ENCODE results near the gene ZNF268.

Gene ZNF268

DNA sequence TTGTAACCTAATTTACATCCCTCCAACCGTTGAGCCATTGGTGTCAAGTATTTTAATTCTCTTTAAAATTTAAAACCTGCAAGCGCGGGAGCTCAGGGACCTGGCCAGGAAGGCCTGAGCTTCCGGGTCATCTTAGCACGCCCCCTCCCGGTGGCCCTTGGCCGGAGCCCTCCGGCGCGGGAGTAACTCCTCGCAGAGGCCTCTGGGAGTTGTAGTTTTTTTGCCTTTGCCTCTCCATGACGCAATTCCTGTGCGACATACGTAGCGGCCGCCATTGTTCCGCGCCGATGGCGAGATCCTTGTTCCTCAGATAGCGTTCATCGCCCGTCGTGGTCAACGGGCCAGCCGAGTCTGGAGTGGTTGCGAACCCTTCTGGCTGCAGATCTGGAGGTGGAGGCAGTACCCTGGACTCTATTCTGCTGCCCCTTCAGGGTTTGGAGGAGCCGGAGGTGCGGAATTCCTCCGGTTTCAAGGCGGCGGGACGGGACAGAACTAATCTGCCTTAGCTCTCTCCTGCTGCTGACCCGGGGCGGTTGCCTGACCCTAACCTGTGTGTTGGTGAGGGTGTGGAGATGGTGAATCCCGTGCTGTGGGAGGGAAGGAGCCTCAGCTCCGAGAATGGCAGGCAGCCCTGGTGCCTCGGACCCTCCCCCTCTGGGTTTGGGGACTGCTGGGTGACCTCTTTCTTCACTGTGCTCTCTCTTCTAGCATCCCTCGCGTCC lies at the start of gene ZNF268:
Gene ZNF268, plus strand, starts transcription at position 258 of the 722 bp plus-strand sequence. CDS start 503 bp downstream, outside the sequence.
- DNase-seq, result peak; percentile 91 to 97

DNA sequence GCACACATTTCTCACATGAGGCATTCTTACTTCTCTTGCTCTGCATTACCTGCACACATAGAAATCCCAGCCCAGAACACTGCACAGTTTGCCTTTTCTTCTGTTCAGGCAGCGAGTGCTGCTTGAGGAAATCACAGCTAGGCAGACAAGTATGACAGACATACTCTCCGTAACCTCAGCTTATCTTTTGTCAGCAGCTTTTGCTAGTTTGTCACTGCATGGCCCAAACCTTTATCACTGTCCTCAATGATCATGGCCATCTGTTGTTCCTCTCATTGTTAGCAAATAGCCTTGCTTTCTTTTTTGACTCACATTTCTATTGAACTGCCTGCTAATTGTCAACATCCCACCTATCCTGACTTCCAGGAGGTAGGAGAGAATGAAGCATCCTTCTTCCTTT lies 45.5 kb upstream of the ZNF268 start:
- DNase-seq, result no peak

GRCh38 chr12:133145981-133146380 lies 35.3 kb upstream of the ZNF268 start:
- no peak for DNase-seq

GRCh38 chr12:133156125-133156690 lies 25.1 kb upstream of the ZNF268 start:
- no peak for DNase-seq

GRCh38 chr12:133165776-133166175 lies 15.5 kb upstream of the ZNF268 start:
- DNase-seq, result no peak

GRCh38 chr12:133172491-133172890 lies 8.8 kb upstream of the ZNF268 start:
- DNase-seq, result no peak

DNA sequence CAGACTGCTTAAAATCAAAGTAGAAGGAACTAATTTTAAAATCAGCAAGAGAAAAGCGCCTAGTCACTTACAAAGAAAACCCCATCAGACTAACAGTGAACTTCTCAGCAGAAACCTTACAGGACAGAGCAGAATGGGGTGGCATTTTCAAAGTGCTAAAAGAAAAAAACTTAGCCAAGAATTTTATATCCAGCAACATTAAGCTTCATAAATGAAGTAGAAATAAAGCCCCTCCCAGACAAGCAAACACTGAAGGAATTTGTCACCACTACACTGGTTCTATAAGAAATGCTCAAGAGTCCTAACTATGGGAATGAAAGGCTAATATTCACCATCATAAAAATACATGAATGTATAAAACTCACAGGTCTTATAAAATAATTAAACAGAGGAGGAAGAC lies 6.4 kb upstream of the ZNF268 start:
- no peak for DNase-seq

- DNase-seq, result no peak
These were observed 626 bp upstream of the ZNF268 start for GRCh38 chr12:133180669-133181068.

DNA sequence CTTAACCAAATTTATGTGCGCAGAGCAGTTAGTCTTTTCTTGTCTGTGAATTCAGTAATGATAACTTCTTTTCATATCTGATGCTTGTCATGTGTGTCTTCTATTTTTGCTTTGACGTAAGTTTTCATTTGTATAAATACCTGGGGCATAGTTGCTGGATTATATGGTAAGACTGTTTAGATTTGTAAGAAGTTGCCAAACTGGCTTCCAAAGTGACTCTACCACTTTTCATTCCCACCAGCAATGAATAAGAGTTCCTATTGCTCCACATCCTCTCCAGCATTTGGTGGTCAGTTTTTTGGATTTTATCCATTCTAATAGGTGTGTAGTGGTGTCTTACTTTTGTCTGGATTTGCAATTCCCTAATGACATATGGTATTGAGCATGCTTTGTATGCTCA lies 8.9 kb downstream of the ZNF268 start:
- DNase-seq, result no peak

- no peak for DNase-seq
These were observed 11.6 kb downstream of the ZNF268 start for GRCh38 chr12:133192847-133193246.

- no peak for DNase-seq
These were observed 20.6 kb downstream of the ZNF268 start for GRCh38 chr12:133201888-133202287.

- no peak for DNase-seq
These were observed 21.4 kb downstream of the ZNF268 start for GRCh38 chr12:133202493-133203343.

GRCh38 chr12:133203344-133204263 lies 22.3 kb downstream of the ZNF268 start:
- no peak for DNase-seq

GRCh38 chr12:133204264-133204603 lies 22.9 kb downstream of the ZNF268 start:
- no peak for DNase-seq

DNA sequence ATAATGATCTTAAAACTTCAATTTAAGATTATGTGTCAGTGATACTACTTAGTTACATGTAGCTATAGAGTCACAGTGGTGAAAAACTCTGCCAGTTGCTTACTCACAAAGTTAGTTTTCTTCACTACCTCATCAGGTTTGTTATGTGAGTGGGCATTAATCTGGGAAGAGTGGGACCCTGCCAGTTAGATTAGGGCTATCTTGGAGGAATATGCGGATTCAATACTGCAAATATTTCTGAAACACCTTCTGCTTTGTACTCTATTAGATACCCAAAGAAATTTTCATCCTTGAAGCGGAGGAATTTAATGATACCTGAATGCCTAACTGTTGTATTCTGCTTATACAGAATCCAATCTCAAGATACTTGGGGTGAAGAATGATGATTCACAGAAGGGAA lies 25.1 kb downstream of the ZNF268 start:
- no peak for DNase-seq

DNA sequence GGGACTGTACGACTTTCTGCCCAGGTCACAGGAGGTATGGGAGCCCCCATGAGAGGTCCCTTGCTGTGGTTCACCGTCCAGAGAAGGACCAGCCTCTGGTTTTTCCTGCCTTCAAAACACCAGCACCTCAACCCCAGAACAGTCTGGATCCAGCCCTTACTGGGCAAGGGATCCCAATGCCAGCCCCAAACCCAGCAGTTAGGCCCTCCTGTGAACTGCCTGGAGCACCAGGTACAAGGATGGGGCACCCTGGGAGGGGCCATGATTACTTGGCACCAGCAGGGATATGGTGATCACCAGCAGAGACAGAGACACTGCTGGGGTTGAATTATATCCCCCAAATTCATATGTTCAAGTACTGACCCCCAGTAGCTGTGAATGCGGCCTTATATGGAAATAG lies 34.4 kb downstream of the ZNF268 start:
- DNase-seq, result no peak

DNA sequence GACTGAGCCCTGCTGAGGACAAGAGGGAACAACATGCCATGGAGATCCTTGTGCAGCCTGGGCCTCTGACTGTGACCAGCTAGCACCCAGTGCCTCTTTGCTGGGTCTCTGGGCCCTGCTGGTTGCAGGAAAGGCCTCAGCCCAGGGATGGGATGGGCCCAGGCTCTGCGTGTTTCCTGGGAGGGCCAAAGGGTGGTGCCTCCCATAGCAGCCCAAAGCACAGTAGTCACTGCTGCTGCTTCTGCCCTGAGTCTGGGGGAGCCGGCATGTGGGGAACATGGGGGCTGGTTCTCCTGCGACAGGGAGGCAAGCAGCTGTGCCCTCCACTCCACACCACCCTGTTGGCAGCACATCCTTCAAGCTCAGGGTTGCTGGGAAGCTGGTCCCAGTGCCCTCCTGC lies 35.9 kb downstream of the ZNF268 start:
- no peak for DNase-seq

DNA sequence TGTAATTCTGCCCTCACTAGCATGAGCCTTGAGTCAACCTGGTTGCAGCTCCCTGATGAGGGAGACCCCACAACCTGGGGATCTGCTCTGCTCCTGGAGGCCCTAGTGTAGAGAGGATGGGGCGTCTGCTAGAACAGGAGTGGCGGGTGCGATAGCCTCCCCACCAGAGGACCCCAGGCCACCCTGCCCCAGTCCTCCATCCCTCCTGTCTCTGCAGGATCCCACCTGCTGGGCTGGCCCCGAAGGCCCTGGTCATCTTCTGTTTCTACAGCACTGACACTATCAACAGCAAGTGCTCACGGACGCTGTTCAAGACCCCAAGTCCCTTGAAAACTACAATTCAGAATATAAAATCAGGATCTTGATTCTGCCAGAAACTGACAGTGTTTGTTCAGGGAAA lies 39.2 kb downstream of the ZNF268 start:
- no peak for DNase-seq

DNA sequence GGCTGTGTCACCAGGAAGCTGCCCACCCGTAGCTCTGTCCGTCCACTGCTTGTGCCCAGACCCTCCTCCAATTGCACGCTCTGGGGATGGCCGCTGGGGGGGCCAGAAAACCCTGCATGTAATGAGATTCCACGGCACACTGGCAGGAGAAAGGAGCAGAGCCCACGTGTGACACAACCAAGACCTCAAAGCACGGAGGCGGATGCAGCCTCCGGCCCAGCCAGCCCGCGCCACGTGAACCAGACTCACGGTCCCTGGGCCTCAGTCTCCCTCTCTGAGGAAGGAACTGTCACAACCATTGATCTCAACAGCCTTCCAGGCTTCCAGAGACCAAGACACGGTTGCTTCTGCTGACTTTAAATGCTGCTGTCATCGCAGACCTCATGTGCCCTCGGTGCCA lies 39.9 kb downstream of the ZNF268 start:
- DNase-seq, result no peak

DNA sequence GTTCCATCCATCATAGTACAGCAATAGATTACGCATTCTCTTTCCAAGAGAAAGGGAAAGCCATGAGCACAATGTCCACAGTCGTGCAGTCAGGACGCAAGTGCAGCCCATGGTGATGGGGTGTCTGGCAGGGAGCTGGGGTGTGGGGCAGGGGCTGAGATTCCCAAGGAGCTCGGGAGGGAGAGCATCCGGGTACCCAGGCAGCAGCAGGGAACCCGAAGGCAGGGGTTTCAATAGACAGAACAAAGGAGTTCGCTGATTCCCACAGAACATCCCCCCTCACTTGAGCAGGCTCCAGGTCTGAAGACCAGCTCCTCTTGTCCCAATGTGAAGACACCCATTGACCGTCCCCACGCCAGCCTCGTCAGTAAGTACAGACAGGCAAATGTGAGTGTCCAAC lies 40.9 kb downstream of the ZNF268 start:
- DNase-seq, result no peak

GRCh38 chr12:133225527-133225926 lies 44.2 kb downstream of the ZNF268 start:
- no peak for DNase-seq

DNA sequence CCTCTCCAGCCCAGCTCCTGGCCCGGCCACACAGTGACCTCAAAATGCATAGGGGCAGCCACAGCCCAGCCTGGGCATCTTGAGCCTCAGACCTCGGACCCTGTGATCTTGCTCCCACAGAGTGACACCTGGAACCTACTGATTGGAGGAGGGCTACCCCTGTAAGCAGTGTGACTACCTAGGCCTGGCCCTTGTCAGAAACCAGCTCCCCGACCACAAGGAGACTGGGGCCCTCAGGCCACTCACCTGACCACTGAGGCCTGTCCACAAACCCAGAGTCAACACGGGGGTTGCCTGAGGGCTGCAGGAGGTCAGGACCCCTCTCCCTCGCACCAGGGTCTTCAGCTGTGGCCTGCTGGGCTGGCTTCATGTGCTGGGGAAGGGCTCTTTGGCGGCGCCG lies 45.4 kb downstream of the ZNF268 start:
- DNase-seq, result no peak

DNA sequence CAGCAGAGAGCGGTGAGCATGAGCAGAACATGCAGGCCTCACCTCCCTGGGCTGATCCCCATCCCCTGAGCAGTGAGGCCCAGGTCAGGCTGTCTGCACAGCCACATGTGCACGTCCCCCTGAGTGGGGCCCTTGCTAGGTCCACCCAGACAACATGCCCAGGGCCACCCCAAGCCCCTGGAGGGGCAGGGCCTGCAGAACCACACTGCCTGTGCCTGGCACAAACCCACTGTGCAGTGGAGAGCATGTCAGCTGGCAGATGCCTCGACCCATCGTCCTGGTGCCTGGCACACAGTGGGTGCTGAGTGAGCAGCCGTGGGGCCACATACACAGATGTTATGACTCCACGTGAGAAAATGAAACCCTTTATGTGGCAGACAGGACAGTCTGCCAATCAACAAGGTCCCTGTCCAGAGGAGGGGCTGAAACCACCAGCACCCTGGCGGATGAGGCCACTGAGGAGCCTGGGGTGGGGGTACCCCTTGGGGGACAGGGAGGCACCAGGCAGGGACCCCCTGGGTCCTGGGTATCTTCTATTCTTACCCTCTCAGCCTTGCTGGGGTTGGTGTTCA lies 46.1 kb downstream of the ZNF268 start:
- DNase-seq, result no peak

Data from NCI-H1930 (cell line).